GM18526 (cell line): ENCODE results near the gene ATP2B3.

ENCODE experiments used
- POLR2A ChIP-seq: IDR thresholded peaks from 3 replicates; pipeline ENCODE4 v1.6.1; 2011; ENCODE audit not compliant: insufficient read length; ENCODE audit errors: extremely low read depth

ATP2B3 gene

GRCh38 chrX:153481043-153481442 is 36.4 kb upstream of the ATP2B3 start:
- TF ChIP-seq POLR2A = no peak

GRCh38 chrX:153482376-153483015 is 34.9 kb upstream of the ATP2B3 start:
- no peak for TF ChIP-seq POLR2A

GRCh38 chrX:153485396-153486080 is 31.9 kb upstream of the ATP2B3 start:
- no peak for TF ChIP-seq POLR2A

GRCh38 chrX:153486171-153486570 is 31.3 kb upstream of the ATP2B3 start:
- no peak for TF ChIP-seq POLR2A

GRCh38 chrX:153487590-153488071 is 29.8 kb upstream of the ATP2B3 start:
- no peak for TF ChIP-seq POLR2A

GRCh38 chrX:153488231-153488914 is 29.1 kb upstream of the ATP2B3 start:
- no peak for TF ChIP-seq POLR2A

- no peak for TF ChIP-seq POLR2A
These were observed 27.1 kb upstream of the ATP2B3 start for GRCh38 chrX:153490217-153490930.

- TF ChIP-seq POLR2A = no peak
These were observed 26.0 kb upstream of the ATP2B3 start for GRCh38 chrX:153491351-153491914.

- TF ChIP-seq POLR2A = no peak
These were observed 25.5 kb upstream of the ATP2B3 start for GRCh38 chrX:153491918-153492317.

GRCh38 chrX:153492543-153492942 is 24.9 kb upstream of the ATP2B3 start:
- no peak for TF ChIP-seq POLR2A

- no peak for TF ChIP-seq POLR2A
These were observed 24.4 kb upstream of the ATP2B3 start for GRCh38 chrX:153493085-153493484.

GRCh38 chrX:153494061-153494460 is 23.4 kb upstream of the ATP2B3 start:
- TF ChIP-seq POLR2A = no peak

- TF ChIP-seq POLR2A = no peak
These were observed 22.7 kb upstream of the ATP2B3 start, which contains the start of gene BGN for GRCh38 chrX:153494541-153495361. Gene BGN (plus strand): TSS chrX:153494980. CDS start chrX:153504632, 9,652 bp downstream.

- TF ChIP-seq POLR2A = no peak
These were observed 22.1 kb upstream of the ATP2B3 start for GRCh38 chrX:153495362-153495751.
